Endometrial microvascular endothelial cells (primary cell): ENCODE measurements around the gene KRTAP5-10. TPM values are rescaled to one million over a fixed set of nuclear protein-coding genes. Genes with fewer than 3 reads are reported as not detected.
"Not testable (repeated sequence)": the region's sequence is repeated elsewhere in the genome, so short reads cannot be mapped to it uniquely, and the experiment has no call there.

Experiments used
- in situ Hi-C: cut with HindIII; loops from 2 replicates; pipeline ENCODE4 v1.10.0; 2017; ENCODE audit warnings: low sequenced_read_pairs, low pct_unique_long_range_greater_than_20kb; ENCODE audit errors: inconsistent ontology term
- total RNA-seq: library from RNA; depleted of rRNA; stranded (reverse); fragments of >200 nt; gene quantifications from one replicate; pipeline ENCODE4 v1.2.3, GENCODE V29; 2015; ENCODE audit errors: inconsistent ontology term

Gene KRTAP5-10
- not detected for total RNA-seq

GRCh38 chr11:71565263-71565662 lies at the start of gene KRTAP5-10:
Gene KRTAP5-10 (plus strand): TSS chr11:71565563. CDS start chr11:71565588, 25 bp downstream.
- in situ Hi-C loops: no loop called here

GRCh38 chr11:71518506-71519471 lies 46.6 kb upstream of the KRTAP5-10 start:
- in situ Hi-C loops: no loop called here

DNA sequence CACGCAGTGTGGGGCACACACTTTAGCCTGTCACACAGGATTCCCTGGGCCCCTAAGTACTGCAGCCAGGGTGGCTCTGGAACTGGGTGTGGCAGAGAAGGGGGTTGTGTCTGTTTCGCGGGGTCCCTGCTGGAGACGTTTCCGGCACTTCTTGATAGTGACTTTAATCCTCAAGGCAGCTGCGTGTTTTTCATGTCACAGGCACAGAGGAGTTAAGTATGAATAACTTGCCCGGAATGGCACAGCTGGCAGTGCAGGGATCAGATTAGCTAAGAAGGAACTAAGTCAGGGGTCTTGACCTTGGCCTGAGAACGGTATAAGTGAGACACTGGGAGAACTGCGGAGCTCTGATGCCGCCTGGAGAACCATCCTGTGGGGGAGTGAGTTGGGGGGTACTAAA lies 45.8 kb upstream of the KRTAP5-10 start:
- in situ Hi-C loops: no loop called here

DNA sequence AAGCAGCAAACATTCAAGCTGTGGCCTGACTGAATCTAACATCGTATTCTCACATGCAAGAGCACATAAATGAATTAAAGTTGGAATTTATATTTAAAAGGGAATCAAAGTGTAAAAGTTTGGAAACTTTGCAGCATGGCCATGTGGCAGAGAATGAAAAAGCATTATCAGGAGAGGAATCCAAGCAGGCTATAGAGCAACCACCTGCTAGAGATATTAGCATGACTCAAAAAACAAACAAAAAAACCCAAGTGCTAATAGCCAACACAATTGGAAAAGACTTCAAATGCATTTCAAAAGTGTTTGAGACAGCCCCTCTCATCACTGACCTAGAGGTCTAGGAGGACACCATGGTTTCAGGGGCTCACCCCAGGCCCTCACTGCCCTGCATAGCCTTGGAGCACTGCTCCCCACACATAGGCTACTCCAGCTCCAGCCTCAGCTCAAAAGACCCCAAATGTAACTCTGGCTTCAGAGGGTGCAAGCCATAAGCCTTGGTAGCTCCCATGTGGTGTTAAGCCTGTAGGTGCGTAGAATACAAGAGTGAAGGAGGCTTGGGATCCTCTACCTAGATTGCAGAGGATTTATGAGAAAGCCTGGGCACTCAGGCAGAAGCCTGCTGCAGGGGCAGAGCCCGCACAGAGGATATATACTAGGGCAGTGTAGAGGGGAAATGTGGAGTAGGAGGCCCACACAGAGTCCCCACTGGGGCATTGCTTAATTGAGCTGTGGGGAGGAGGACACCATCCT lies 40.0 kb upstream of the KRTAP5-10 start:
- in situ Hi-C loops: no loop called here

- in situ Hi-C loops: no loop called here
Measured at GRCh38 chr11:71525938-71526495, 39.3 kb upstream of the KRTAP5-10 start.

GRCh38 chr11:71526796-71527575 lies 38.4 kb upstream of the KRTAP5-10 start, which contains the start of gene KRTAP5-7:
Gene KRTAP5-7 (plus strand): TSS chr11:71527267. CDS start chr11:71527301, 34 bp downstream.
- in situ Hi-C loops: not testable (repeated sequence)

DNA sequence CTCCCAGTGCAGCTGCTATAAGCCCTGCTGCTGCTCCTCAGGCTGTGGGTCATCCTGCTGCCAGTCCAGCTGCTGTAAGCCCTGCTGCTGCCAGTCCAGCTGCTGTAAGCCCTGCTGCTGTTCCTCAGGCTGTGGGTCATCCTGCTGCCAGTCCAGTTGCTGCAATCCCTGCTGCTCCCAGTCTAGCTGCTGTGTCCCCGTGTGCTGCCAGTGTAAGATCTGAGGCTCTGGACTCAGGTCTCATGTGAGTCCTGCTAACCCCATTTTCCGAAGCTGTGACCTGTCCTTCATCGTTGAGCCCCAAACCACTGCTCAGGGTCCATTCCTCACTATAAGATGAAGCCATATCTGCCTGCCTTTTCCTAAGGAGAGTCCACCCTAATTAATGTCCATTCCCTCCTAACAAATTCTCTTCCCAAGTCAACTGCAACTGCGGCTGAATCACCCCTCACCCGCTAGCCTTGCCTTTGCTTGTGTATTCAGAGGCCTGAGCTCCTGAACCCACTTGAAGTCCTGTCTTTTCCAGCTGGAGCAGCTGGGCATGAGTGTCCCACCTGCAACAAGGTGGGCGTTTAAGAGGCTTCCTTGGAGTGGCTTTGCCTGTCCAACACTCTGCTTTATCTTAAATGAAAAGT lies 37.7 kb upstream of the KRTAP5-10 start:
- in situ Hi-C loops: no loop called here

- in situ Hi-C loops: no loop called here
Measured at GRCh38 chr11:71530602-71531001, 34.8 kb upstream of the KRTAP5-10 start.

- in situ Hi-C loops: no loop called here
Measured at GRCh38 chr11:71532036-71532610, 33.2 kb upstream of the KRTAP5-10 start.

DNA sequence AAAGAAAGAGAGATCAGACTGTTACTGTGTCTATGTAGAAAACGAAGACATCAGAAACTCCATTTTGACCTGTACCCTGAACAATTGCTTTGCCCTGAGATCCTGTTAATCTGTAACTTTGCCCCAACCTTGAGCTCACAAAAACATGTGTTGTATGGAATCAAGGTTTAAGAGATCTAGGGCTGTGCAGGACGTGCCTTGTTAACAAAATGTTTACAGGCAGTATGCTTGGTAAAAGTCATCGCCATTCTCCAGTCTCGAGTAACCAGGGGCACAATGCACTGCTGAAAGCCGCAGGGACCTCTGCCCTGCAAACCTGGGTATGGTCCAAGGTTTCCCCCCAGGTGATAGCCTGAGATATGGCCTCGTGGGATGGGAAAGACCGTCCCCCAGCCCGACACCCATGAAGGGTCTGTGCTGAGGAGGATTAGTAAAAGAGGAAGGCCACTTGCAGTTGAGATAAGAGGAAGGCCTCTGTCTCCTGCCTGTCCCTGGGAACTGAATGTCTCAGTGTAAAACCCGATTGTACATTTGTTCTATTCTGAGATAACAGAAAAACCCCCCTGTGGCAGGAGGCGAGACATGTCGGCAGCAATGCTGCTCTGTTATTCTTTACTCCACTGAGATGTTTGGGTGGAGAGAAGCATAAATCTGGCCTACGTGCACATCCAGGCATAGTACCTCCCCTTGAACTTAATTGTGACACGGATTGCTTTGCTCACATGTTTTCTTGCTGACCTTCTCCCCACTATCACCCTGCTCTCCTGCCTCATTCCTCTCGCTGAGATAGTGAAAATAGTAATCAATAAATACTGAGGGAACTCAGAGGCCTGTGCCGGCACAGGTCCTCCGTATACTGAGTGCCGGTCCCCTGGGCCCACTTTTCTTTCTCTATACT lies 30.4 kb upstream of the KRTAP5-10 start:
- in situ Hi-C loops: not testable (repeated sequence)

- in situ Hi-C loops: no loop called here
Measured at GRCh38 chr11:71535825-71536224, 29.5 kb upstream of the KRTAP5-10 start.

DNA sequence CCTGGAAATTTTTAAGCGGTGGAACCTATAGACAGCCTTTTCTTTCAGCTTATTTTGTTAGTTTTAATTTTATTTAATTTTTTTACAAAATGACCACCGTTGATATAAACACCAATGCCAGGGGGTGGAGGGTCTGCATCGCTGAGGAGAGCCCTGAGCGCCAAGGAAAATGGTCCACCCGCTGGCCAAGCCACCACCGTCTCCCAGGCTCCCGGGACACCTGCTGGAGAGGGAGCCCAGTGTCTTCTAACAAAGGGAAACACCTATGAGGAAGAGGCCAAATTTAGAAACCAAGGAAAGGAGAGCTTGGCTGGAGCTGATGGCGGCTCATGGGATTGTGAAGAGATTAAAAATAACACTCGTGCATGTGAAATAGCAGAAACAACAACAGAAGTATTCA lies 27.8 kb upstream of the KRTAP5-10 start:
- in situ Hi-C loops: no loop called here

- in situ Hi-C loops: not testable (repeated sequence)
Measured at GRCh38 chr11:71537977-71538665, 27.2 kb upstream of the KRTAP5-10 start, which contains the start of gene KRTAP5-8. Gene KRTAP5-8 (plus strand): TSS chr11:71538025. CDS start chr11:71538056, 31 bp downstream.

GRCh38 chr11:71538666-71538990 lies 26.7 kb upstream of the KRTAP5-10 start:
- in situ Hi-C loops: no loop called here

DNA sequence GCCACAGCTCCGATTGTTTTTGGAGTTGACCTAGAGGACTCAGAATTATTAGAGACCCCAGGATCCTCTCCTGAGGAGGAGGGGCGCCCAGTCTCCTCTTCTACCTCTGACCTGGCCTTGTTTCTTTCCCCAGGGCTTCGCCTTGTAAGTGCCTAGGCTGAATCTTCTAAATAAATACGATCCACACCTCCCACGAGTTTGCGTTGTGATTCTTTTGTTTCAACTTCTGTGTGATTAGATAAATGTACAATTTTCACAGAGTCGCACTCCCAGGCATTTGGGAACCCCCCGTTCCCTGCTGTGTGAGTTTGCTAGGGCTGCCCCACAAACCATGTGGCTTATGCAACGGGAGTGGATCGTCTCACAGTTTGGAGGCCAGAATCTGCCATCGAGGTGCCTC lies 26.3 kb upstream of the KRTAP5-10 start:
- in situ Hi-C loops: no loop called here

GRCh38 chr11:71539971-71540370 lies 25.4 kb upstream of the KRTAP5-10 start:
- in situ Hi-C loops: not testable (repeated sequence)
